ENCODE results near the gene GADD45G. TPM values are rescaled to one million over a fixed set of nuclear protein-coding genes. Genes with fewer than 3 reads are reported as not detected.

GADD45G gene
- 0.69 TPM in 1 of 2 replicates, not detected in the other for total RNA-seq (2022)
- Bru-seq, nascent RNA: percentile 35 among the genes with signal in this experiment
- percentile 30 among the genes with signal in this experiment for BruChase-seq, experiment 1, labeled RNA remaining after a 6-hour chase
- percentile 29 among the genes with signal in this experiment for BruChase-seq, experiment 2, labeled RNA remaining after a 2-hour chase
- long read RNA-seq, partial matches to known transcripts: 0 of 1 reads
- long read RNA-seq, other reads (novel, unspliced or antisense): 0 of 1 reads

DNA sequence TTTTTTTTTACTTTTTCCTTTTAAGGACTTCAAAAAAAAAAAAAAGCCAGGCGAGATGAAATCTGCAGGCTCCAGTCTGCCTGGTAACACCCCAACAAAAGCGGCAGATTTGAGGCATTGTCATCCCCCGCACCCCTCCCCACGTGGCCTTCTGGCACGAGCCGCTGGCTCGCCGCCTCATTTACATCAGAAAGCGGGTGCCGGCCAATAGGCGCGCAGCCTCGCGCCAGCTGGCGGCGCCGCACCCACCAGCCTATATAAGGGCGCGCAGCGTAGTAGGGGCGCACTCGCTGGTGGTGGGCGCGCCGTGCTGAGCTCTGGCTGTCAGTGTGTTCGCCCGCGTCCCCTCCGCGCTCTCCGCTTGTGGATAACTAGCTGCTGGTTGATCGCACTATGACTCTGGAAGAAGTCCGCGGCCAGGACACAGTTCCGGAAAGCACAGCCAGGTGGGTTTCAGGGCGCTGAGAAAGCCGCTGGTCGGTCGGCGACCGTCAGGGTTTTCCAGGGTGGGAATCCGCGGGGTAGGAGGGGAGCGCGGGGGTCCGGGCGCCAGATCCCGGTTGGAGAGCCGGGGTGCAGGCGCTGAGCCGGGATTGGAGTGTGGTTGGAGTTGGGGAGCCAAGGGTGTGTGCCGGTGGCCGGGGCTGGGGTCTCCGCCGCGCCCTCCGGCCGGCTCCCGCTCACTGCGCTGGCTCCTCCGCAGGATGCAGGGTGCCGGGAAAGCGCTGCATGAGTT lies at the start of gene GADD45G:
Gene GADD45G, plus strand, starts transcription at position 284 of the 736 bp plus-strand sequence. Its CDS starts 110 bp downstream, at position 394.
- CTCF ChIA-PET: interaction anchor here (0.7 to 16.6 kb wide), 7 partner anchors 338 to 522 kb away, joined by 4 to 382 read pairs (median 9); no protein-coding TSS in a partner anchor
- no peaks in the 10 kb centered on the region for H3K36me3 Mint-ChIP-seq (ENCODE audit: insufficient read depth, unreplicated experiment)
- TSS peak; percentile 88 for BruUV-seq (replicated peaks)

GRCh38 chr9:89555036-89555415 lies 49.8 kb upstream of the GADD45G start:
- DNase-seq (ENCODE audit: unreplicated experiment): no peak
- intact Hi-C loops (cut with micrococcal nuclease): no loop called here
- Mint-ChIP-seq H3K4me1 (ENCODE audit: insufficient read depth, unreplicated experiment) (peaks cover 15% of the 10 kb centered on the region), H3K36me3 (ENCODE audit: insufficient read depth, unreplicated experiment) (no peaks in the 10 kb centered on the region), H3K27ac (ENCODE audit: low read depth, unreplicated experiment) (no peak overlapping the region), H3K4me3 (ENCODE audit: unreplicated experiment) (no peak overlapping the region), H3K9me3 (ENCODE audit: unreplicated experiment) (no peaks in the 10 kb centered on the region), H3K27me3 (ENCODE audit: insufficient read depth, unreplicated experiment) (no peaks in the 10 kb centered on the region)
- BruUV-seq (replicated peaks): no TSS peak
- CTCF ChIA-PET: interaction anchor here (1.3 kb wide), 1 partner anchor 21 kb away, joined by 3 read pairs; no protein-coding TSS in a partner anchor
- POLR2A ChIA-PET: no interaction called here
- no peak for TF ChIP-seq CTCF (IDR thresholded peaks at IDR 0.05; ENCODE audit: unreplicated experiment)

More for the DNA sequence above, at the start of gene GADD45G:
- H3K27ac Mint-ChIP-seq (ENCODE audit: low read depth, unreplicated experiment): no peak within 1 kb of the TSS
- peaks cover 10% of the 10 kb centered on the region for H3K4me1 Mint-ChIP-seq (ENCODE audit: insufficient read depth, unreplicated experiment)
- TF ChIP-seq CTCF (IDR thresholded peaks at IDR 0.05; ENCODE audit: unreplicated experiment): no peak
- no peaks in the 10 kb centered on the region for H3K9me3 Mint-ChIP-seq (ENCODE audit: unreplicated experiment)
- H3K27me3 Mint-ChIP-seq (ENCODE audit: insufficient read depth, unreplicated experiment): peaks cover 16% of the 10 kb centered on the region
- intact Hi-C loops (cut with micrococcal nuclease): loop anchor here (10.0 kb wide), 2 partner anchors 210 to 250 kb away; no protein-coding TSS in a partner anchor
- H3K4me3 Mint-ChIP-seq (ENCODE audit: unreplicated experiment): peak within 1 kb of the TSS; percentile 79
- DNase-seq (ENCODE audit: unreplicated experiment): peak; percentile 82
- POLR2A ChIA-PET: interaction anchor here (1.1 to 1.7 kb wide), 3 partner anchors 30 to 396 kb away, joined by 3 to 8 read pairs (median 5); no protein-coding TSS in a partner anchor

GRCh38 chr9:89555451-89556375 lies 49.1 kb upstream of the GADD45G start:
- no peak for TF ChIP-seq CTCF (IDR thresholded peaks at IDR 0.05; ENCODE audit: unreplicated experiment)
- peak overlapping the region; percentile 47 for H3K4me3 Mint-ChIP-seq (ENCODE audit: unreplicated experiment)
- H3K9me3 Mint-ChIP-seq (ENCODE audit: unreplicated experiment): no peaks in the 10 kb centered on the region
- ChIA-PET CTCF (interaction anchor here (0.7 to 1.3 kb wide), 4 partner anchors 20 to 1249 kb away, joined by 3 to 4 read pairs (median 4); no protein-coding TSS in a partner anchor), POLR2A (interaction anchor here (0.5 to 1.7 kb wide), 6 partner anchors 11 to 243 kb away, joined by 3 to 5 read pairs (median 4); no protein-coding TSS in a partner anchor)
- no peaks in the 10 kb centered on the region for H3K27me3 Mint-ChIP-seq (ENCODE audit: insufficient read depth, unreplicated experiment)
- H3K27ac Mint-ChIP-seq (ENCODE audit: low read depth, unreplicated experiment): peak overlapping the region; percentile 83
- intact Hi-C loops (cut with micrococcal nuclease): no loop called here
- H3K36me3 Mint-ChIP-seq (ENCODE audit: insufficient read depth, unreplicated experiment): no peaks in the 10 kb centered on the region
- BruUV-seq (replicated peaks): no TSS peak
- DNase-seq (ENCODE audit: unreplicated experiment): no peak
- H3K4me1 Mint-ChIP-seq (ENCODE audit: insufficient read depth, unreplicated experiment): peaks cover 15% of the 10 kb centered on the region
